ENCODE data around the gene NSL1. TPM values are rescaled to one million over a fixed set of nuclear protein-coding genes. Genes with fewer than 3 reads are reported as not detected.
"Not testable (repeated sequence)": the region's sequence is repeated elsewhere in the genome, so short reads cannot be mapped to it uniquely, and the experiment has no call there.

NSL1 gene
- total RNA-seq, 2 experiments from 2014 or later: 39.7 to 48.5 TPM

GRCh38 chr1:212814537-212815334, 23.2 kb upstream of the NSL1 start:
- Mint-ChIP-seq H3K27ac (no peak overlapping the region), H3K27me3 (no peaks in the 10 kb centered on the region), H3K4me1 (peaks cover 2% of the 10 kb centered on the region), H3K9me3 (ENCODE audit: low read depth) (no peaks in the 10 kb centered on the region), H3K4me3 (no peak overlapping the region), H3K36me3 (peaks cover 1% of the 10 kb centered on the region)
- ATAC-seq (no peak), DNase-seq (no peak)
- CTCF ChIA-PET: interaction anchor here (1.0 kb wide), 1 partner anchor 150 kb away, joined by 4 read pairs; no protein-coding TSS in a partner anchor

GRCh38 chr1:212805767-212806166, 14.2 kb upstream of the NSL1 start:
- no peak overlapping the region for H3K4me3 Mint-ChIP-seq

DNA sequence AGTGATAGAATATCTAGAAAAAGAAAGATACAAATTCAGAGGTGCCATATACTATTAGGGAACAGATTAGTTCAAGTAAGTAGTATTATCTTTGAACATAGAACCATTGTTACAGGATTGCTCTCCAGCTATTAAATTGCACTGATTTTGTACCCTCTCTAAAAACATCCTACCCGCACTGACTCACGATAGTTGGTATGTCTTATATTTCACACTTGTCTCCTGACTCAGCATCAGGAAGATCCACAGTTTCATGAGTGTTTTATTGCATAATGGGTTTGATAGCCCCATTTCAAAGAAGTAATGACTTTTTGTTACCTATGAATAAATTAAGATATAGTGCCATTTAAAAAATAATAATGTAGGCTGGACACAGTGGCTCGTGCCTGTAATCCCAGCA, 6.1 kb upstream of the NSL1 start:
- Mint-ChIP-seq H3K4me3 (no peak overlapping the region), H3K36me3 (peaks cover 41% of the 10 kb centered on the region), H3K4me1 (peaks cover 17% of the 10 kb centered on the region), H3K9me3 (ENCODE audit: low read depth) (no peaks in the 10 kb centered on the region), H3K27me3 (no peaks in the 10 kb centered on the region), H3K27ac (no peak overlapping the region)
- CTCF ChIA-PET: no interaction called here
- ATAC-seq (no peak), DNase-seq (no peak)

More at GRCh38 chr1:212805767-212806166, 14.2 kb upstream of the NSL1 start:
- DNase-seq (no peak), ATAC-seq (no peak)
- H3K36me3 Mint-ChIP-seq: peaks cover 19% of the 10 kb centered on the region
- H3K4me1 Mint-ChIP-seq: no peaks in the 10 kb centered on the region
- CTCF ChIA-PET: interaction anchor here (0.7 to 1.0 kb wide), 2 partner anchors 141 to 227 kb away, joined by 3 read pairs; no protein-coding TSS in a partner anchor
- H3K27ac Mint-ChIP-seq: no peak overlapping the region
- H3K27me3 Mint-ChIP-seq: no peaks in the 10 kb centered on the region
- no peaks in the 10 kb centered on the region for H3K9me3 Mint-ChIP-seq (ENCODE audit: low read depth)

- Mint-ChIP-seq H3K27ac (peak overlapping the region; percentile 86), H3K36me3 (peaks cover 30% of the 10 kb centered on the region), H3K4me3 (peak overlapping the region; percentile 8), H3K9me3 (ENCODE audit: low read depth) (no peaks in the 10 kb centered on the region), H3K27me3 (no peaks in the 10 kb centered on the region), H3K4me1 (peaks cover 33% of the 10 kb centered on the region)
- CTCF ChIA-PET: interaction anchor here (1.1 to 5.2 kb wide), 4 partner anchors 98 to 337 kb away, joined by 3 to 36 read pairs (median 4); no protein-coding TSS in a partner anchor
- no peak for ATAC-seq
- no peak for DNase-seq
Measured at GRCh38 chr1:212794561-212795014, 3.0 kb upstream of the NSL1 start.

DNA sequence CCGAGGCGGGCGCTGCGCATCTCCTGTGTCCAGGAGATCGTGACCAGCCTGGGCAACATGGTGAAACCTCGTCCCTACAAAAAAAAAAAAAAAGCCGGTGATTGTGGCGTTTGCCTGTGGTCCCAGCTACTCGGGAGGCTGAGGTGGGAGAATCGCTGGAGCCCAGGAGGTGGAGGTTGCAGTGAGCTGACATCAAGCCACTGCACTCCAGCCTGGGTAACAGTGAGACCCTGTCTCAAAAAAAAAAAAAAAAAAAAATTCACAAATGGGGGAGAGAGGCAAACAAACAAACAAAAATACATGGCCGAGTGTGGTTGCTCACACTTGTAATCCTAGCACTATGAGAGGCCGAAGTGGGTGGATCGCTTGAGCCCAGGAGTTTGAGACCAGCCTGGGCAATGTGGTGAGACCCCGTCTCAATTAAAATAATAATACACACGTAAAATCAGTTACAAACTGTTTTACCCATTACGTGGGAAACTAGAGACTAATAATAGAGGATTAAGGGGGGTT, 875 bp upstream of the NSL1 start:
- Mint-ChIP-seq H3K4me1 (peaks cover 41% of the 10 kb centered on the region), H3K27ac (peak overlapping the region; percentile 95), H3K27me3 (no peaks in the 10 kb centered on the region), H3K9me3 (ENCODE audit: low read depth) (no peaks in the 10 kb centered on the region), H3K36me3 (peaks cover 20% of the 10 kb centered on the region), H3K4me3 (peak overlapping the region; percentile 92)
- no peak for ATAC-seq
- CTCF ChIA-PET: interaction anchor here (0.9 to 5.2 kb wide), 7 partner anchors 11 to 337 kb away, joined by 3 to 36 read pairs (median 7); no protein-coding TSS in a partner anchor
- DNase-seq: no peak

DNA sequence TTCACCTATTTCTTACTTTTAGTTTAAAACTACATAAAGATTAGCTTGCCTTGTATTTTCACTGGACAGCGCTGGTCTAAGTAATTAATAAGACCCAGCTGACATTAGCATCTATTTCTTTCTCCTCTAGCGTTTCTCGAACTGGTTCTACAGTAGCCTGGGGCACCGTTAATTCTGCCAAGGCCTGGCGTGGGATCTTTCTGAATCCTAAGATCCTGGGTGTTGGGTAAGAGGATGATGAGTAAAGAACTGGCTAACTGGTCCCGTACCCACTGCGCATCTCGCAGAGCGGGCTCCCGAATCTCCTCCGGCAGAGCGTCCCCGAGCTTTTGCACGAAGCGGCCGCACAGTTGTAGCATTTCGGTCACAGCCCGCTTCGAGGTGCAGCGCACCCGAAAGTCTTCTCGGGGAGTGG, 309 bp downstream of the NSL1 start:
- Mint-ChIP-seq H3K9me3 (ENCODE audit: low read depth) (no peaks in the 10 kb centered on the region), H3K4me1 (peaks cover 41% of the 10 kb centered on the region), H3K4me3 (peak overlapping the region; percentile 92), H3K36me3 (peaks cover 20% of the 10 kb centered on the region), H3K27ac (peak overlapping the region; percentile 95), H3K27me3 (no peaks in the 10 kb centered on the region)
- DNase-seq: no peak
- ATAC-seq: peak; percentile 76
- CTCF ChIA-PET: interaction anchor here (0.6 to 5.2 kb wide), 18 partner anchors 9 to 336 kb away, joined by 3 to 36 read pairs (median 4); no protein-coding TSS in a partner anchor

DNA sequence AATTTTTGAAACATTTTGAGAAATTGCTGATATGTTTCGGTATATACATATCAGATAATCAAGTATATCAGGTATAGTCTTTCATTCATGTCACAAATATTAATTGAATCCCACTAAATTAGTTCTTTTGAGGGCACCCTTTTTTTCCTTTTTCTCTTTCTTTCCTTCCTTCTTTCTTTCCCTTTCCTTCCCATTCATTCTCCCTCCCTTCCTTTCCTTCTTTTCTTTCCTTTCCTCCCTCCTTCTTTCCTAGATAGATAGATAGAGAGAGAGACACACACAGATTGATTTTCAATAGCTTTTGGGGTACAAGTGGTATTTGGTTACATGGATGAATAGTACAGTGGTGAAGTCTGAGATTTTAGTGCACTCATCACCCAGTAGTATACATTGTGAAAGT, 5.7 kb downstream of the NSL1 start:
- Mint-ChIP-seq H3K4me3 (no peak overlapping the region), H3K9me3 (ENCODE audit: low read depth) (no peaks in the 10 kb centered on the region)

GRCh38 chr1:212783976-212784375, 7.6 kb downstream of the NSL1 start:
- Mint-ChIP-seq H3K27ac (no peak overlapping the region), H3K9me3 (ENCODE audit: low read depth) (no peaks in the 10 kb centered on the region), H3K27me3 (no peaks in the 10 kb centered on the region), H3K4me1 (peaks cover 40% of the 10 kb centered on the region), H3K36me3 (peaks cover 36% of the 10 kb centered on the region), H3K4me3 (no peak overlapping the region)
- DNase-seq (no peak), ATAC-seq (no peak)
- CTCF ChIA-PET: interaction anchor here (0.7 to 3.5 kb wide), 4 partner anchors 62 to 328 kb away, joined by 3 to 32 read pairs (median 6); no protein-coding TSS in a partner anchor

More for the DNA sequence above, 5.7 kb downstream of the NSL1 start:
- H3K4me1 Mint-ChIP-seq: peaks cover 49% of the 10 kb centered on the region
- H3K27ac Mint-ChIP-seq: no peak overlapping the region
- peaks cover 36% of the 10 kb centered on the region for H3K36me3 Mint-ChIP-seq
- CTCF ChIA-PET: interaction anchor here (1.0 to 3.5 kb wide), 3 partner anchors 85 to 309 kb away, joined by 3 to 32 read pairs (median 6); no protein-coding TSS in a partner anchor
- DNase-seq (no peak), ATAC-seq (no peak)
- no peaks in the 10 kb centered on the region for H3K27me3 Mint-ChIP-seq

GRCh38 chr1:212782422-212783154, 9.0 kb downstream of the NSL1 start:
- H3K27me3 Mint-ChIP-seq: no peaks in the 10 kb centered on the region
- CTCF ChIA-PET: interaction anchor here (0.6 to 3.0 kb wide), 24 partner anchors 9 to 368 kb away, joined by 3 to 42 read pairs (median 4); partner anchors contain the start of genes BATF3, FLVCR1, NSL1 and PACC1
- no peak overlapping the region for H3K4me3 Mint-ChIP-seq
- no peaks in the 10 kb centered on the region for H3K9me3 Mint-ChIP-seq (ENCODE audit: low read depth)
- peaks cover 36% of the 10 kb centered on the region for H3K4me1 Mint-ChIP-seq
- no peak for DNase-seq
- H3K27ac Mint-ChIP-seq: no peak overlapping the region
- ATAC-seq: peak; percentile 60
- peaks cover 40% of the 10 kb centered on the region for H3K36me3 Mint-ChIP-seq

DNA sequence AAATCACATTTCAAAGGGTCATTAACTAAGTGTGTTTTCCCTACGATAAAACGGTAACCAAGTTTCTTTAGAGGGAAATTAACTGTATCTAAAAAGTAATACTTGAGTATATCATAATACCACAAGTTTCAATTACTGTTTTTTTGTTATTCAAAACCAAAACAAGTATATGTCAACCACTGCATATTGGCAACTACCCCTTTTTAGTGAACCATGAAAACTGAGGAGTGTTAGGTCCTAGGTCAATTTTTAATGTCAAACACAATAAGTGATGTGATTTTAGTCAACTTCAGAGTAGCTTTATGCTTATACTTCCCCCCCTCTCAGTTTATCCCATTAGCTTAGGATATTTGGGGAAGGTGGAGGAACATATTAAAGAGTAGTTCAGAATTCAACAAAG, 10.4 kb downstream of the NSL1 start:
- H3K36me3 Mint-ChIP-seq: peaks cover 39% of the 10 kb centered on the region
- no peak overlapping the region for H3K27ac Mint-ChIP-seq
- ATAC-seq (no peak), DNase-seq (no peak)
- no peaks in the 10 kb centered on the region for H3K27me3 Mint-ChIP-seq
- CTCF ChIA-PET: interaction anchor here (1.0 to 3.0 kb wide), 17 partner anchors 10 to 366 kb away, joined by 3 to 42 read pairs (median 10); partner anchors contain the start of genes BATF3, FLVCR1, NSL1 and PACC1
- no peaks in the 10 kb centered on the region for H3K9me3 Mint-ChIP-seq (ENCODE audit: low read depth)
- H3K4me3 Mint-ChIP-seq: no peak overlapping the region
- H3K4me1 Mint-ChIP-seq: peaks cover 36% of the 10 kb centered on the region

- ATAC-seq: no peak
- peaks cover 34% of the 10 kb centered on the region for H3K4me1 Mint-ChIP-seq
- H3K36me3 Mint-ChIP-seq: peaks cover 36% of the 10 kb centered on the region
- H3K9me3 Mint-ChIP-seq (ENCODE audit: low read depth): no peaks in the 10 kb centered on the region
- DNase-seq: no peak
- H3K27me3 Mint-ChIP-seq: no peaks in the 10 kb centered on the region
- no peak overlapping the region for H3K27ac Mint-ChIP-seq
- CTCF ChIA-PET: interaction anchor here (0.7 to 3.0 kb wide), 12 partner anchors 28 to 303 kb away, joined by 3 to 42 read pairs (median 10); partner anchors contain the start of gene BATF3
- no peak overlapping the region for H3K4me3 Mint-ChIP-seq
Measured at GRCh38 chr1:212780759-212781158, 10.8 kb downstream of the NSL1 start.

DNA sequence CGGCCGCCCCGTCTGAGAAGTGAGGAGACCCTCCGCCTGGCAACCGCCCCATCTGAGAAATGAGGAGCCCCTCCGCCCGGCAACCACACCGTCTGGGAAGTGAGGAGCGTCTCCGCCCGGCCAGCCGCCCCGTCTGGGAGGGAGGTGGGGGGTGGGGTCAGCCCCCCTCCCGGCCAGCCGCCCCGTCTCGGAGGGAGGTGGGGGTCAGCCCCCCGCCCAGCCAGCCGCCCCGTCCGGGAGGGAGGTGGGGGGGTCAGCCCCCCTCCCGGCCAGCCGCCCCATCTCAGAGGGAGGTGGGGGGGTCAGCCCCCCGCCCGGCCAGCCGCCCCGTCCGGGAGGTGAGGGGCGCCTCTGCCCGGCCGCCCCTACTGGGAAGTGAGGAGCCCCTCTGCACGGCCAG, 12.5 kb downstream of the NSL1 start:
- H3K9me3 Mint-ChIP-seq (ENCODE audit: low read depth); DNase-seq; H3K27me3 Mint-ChIP-seq; CTCF ChIA-PET; ATAC-seq; H3K4me3 Mint-ChIP-seq; H3K27ac Mint-ChIP-seq: not testable (repeated sequence)
- H3K4me1 Mint-ChIP-seq: peaks cover 27% of the 10 kb centered on the region
- H3K36me3 Mint-ChIP-seq: peaks cover 39% of the 10 kb centered on the region

GRCh38 chr1:212777151-212777550, 14.4 kb downstream of the NSL1 start:
- no peak for DNase-seq
- ATAC-seq: no peak
- Mint-ChIP-seq H3K4me1 (peaks cover 12% of the 10 kb centered on the region), H3K4me3 (no peak overlapping the region), H3K36me3 (peaks cover 38% of the 10 kb centered on the region), H3K9me3 (ENCODE audit: low read depth) (no peaks in the 10 kb centered on the region), H3K27me3 (no peaks in the 10 kb centered on the region), H3K27ac (no peak overlapping the region)
- CTCF ChIA-PET: interaction anchor here (1.0 to 3.1 kb wide), 11 partner anchors 18 to 321 kb away, joined by 3 to 24 read pairs (median 4); partner anchors contain the start of gene ATF3
